Gastroesophageal sphincter (tissue), 3 donors: ENCODE results near the gene CARS2.

ENCODE experiments used
- EP300 ChIP-seq: sonication (generic); formaldehyde crosslinking; IDR thresholded peaks from one replicate; pipeline ENCODE4 v1.6.1; 2017; ENCODE audit warnings: antibody characterized with exemption, mild to moderate bottlenecking
- TF ChIP-seq, protein P1 (sequence below), 4 experiments: fragments of 200-600 bp in 2 of 4; fragments of 450-650 bp in 2 of 4; sonication (generic) in 1 of 4; IDR thresholded peaks; one replicate each; pipeline ENCODE4 v1.5.1; 2017 to 2019; ENCODE audit warnings: antibody characterized with exemption in 4 of 4, mild to moderate bottlenecking in 2 of 4, moderate library complexity in 2 of 4

GRCh38 chr13:110653851-110654250 lies 52.1 kb downstream of the CARS2 start:
- TF ChIP-seq, protein P1, sequence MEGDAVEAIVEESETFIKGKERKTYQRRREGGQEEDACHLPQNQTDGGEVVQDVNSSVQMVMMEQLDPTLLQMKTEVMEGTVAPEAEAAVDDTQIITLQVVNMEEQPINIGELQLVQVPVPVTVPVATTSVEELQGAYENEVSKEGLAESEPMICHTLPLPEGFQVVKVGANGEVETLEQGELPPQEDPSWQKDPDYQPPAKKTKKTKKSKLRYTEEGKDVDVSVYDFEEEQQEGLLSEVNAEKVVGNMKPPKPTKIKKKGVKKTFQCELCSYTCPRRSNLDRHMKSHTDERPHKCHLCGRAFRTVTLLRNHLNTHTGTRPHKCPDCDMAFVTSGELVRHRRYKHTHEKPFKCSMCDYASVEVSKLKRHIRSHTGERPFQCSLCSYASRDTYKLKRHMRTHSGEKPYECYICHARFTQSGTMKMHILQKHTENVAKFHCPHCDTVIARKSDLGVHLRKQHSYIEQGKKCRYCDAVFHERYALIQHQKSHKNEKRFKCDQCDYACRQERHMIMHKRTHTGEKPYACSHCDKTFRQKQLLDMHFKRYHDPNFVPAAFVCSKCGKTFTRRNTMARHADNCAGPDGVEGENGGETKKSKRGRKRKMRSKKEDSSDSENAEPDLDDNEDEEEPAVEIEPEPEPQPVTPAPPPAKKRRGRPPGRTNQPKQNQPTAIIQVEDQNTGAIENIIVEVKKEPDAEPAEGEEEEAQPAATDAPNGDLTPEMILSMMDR (IDR thresholded peaks at IDR 0.05): no peak
- TF ChIP-seq EP300: no peak
